Right ventricle myocardium inferior (tissue), 1 donor: ENCODE results near the gene OR1A2. TPM values are rescaled to one million over a fixed set of nuclear protein-coding genes. Genes with fewer than 3 reads are reported as not detected.

ENCODE experiments used
- total RNA-seq: library from RNA; stranded (reverse); fragmentation: NEBNext Ultra II Directional; extraction: Animal tissue kit (Norgen Biotek cat#: 25700); gene quantifications from one replicate; pipeline ENCODE4 v1.2.1, GENCODE V29; 2021
- donor health status: DM: no; HTN: yes; CAD: no; lungs with severe emphysema.

Gene OR1A2
- total RNA-seq, 1 donor from 2014 or later, result not detected

Other genes with a start within 250 kb of the OR1A2 start
- gene OR1D5, start 133.9 kb upstream of the OR1A2 start, total RNA-seq, result not detected
- not detected for gene OR1D2, start 93.1 kb upstream of the OR1A2 start, total RNA-seq
- not detected for gene OR1G1, start 70.0 kb upstream of the OR1A2 start, total RNA-seq
- gene OR1A1, start 10.1 kb downstream of the OR1A2 start, total RNA-seq, result not detected
- not detected for gene OR3A1, start 100.8 kb downstream of the OR1A2 start, total RNA-seq
- gene OR3A2, start 188.8 kb downstream of the OR1A2 start, total RNA-seq, result 0.22 TPM
- gene OR1E1, start 200.9 kb downstream of the OR1A2 start, total RNA-seq, result not detected
- not detected for gene OR3A3, start 213.9 kb downstream of the OR1A2 start, total RNA-seq
- not detected for gene OR1E2, start 236.3 kb downstream of the OR1A2 start, total RNA-seq